C1 segment of cervical spinal cord (tissue), 14 donors: ENCODE measurements around the gene PIP.
"Not testable (repeated sequence)": the region's sequence is repeated elsewhere in the genome, so short reads cannot be mapped to it uniquely, and the experiment has no call there.

ENCODE experiments used
- DNase-seq, 14 donors: peaks; one replicate each; lab custom pipeline; 2025; lab: John Stamatoyannopoulos, UW

PIP gene

DNA sequence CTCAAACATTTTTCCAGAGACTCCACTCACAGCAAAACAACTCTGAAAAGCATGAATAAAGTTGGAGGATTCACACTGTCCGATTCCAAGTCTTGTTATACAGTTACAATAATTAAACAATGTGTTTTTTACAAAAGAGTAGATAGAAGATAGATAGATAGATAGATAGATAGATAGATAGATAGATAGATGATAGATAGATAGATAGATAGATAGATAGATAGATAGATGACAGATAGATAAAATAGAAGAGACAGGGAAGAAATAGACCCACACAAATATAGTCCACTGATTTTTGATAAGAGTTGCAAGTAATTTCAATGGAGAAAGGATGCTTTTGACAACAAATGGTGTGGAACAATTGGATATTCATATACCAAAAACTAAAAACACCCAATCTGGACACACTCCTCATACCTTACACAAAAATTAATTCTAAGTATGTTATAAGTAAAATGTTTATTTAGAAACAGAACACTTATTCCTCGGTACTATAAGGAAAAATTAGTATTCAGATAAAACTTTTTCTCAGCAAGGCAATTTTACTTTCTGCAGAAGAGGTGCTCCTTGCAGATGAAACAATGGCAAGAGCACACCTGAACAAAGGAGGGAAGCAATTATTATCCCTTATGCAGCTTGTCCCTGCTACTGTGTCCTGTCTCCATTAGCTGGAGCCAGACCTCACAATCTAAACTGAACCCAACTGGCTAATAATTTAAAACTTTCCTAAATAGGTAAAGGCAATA is 45.7 kb downstream of the PIP start:
- no peak for DNase-seq

DNA sequence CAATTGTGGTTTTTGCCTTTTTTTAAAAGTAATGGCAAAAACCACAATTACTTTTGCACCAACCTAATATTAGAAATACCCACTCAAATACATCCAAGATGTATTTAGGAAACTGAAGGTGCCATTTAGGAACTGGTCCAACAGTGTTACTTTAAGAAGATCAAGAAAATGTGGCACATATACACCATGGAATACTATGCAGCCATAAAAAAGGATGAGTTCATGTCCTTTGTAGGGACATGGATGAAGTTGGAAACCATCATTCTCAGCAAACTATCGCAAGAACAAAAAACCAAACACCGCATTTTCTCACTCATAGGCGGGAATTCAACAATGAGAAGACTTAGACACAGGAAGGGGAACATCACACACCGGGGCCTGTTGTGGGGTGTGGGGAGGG is 48.9 kb downstream of the PIP start:
- DNase-seq: not testable (repeated sequence)

DNA sequence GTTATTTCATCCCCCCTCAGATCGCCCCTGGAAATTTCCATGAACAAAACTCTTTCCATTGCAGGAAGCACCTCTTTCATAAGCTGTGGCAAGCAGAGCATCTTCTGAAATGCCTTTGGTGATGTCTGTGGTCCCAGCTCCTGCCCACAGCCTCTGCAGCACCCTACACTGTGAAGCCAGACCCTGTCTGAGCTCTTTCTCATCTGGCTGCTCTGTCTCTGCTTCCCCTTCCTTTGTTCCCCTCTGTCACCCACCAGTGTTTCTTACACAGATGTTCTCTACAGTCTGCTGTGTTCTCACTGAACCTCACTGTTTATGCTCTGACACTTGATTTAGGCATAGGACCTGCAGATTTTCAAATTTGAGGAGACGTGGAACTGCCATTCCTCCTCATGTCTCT is 49.5 kb downstream of the PIP start:
- DNase-seq: no peak

DNA sequence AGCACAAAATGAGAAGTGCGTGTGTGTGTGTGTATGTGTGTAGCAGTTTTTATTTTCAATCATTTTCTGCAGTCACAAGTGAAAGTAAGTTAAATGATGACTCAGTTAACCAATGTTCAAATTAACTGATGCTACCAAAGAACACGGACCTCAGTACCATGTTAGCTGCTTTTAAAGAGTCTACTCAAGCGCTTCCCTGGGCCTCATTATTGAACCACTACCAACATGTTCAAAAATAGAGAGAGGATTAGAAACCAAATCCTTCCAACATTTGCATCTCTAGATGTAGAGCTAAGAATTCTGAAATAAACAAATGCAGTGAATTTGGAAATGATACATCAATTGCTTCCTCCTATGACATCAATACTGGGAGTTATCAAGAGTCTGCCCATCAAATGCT is 51.1 kb downstream of the PIP start, which contains the start of gene TAS2R39:
TAS2R39 (plus strand) TSS at position 396 of the 400 bp plus-strand sequence; CDS start at position 396, 0 bp downstream.
- no peak for DNase-seq

DNA sequence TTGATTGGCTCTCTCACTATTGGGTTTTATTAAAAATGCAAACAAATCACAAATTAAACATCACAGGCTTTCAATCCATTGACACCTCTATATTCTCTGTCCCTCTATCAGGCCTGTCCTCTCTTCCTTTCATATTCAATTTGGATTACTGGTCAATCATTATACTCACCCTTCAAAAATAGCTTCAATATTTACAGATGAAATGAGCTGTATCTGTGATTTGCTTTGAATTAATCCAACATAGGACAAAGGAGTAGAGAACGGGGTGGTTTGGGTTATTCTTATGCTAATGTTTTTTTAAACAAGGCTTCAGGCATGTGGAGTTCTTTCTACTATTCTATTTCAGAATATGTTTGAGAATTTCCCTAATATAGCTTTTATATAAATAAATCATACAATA is 53.7 kb downstream of the PIP start:
- DNase-seq: no peak

DNA sequence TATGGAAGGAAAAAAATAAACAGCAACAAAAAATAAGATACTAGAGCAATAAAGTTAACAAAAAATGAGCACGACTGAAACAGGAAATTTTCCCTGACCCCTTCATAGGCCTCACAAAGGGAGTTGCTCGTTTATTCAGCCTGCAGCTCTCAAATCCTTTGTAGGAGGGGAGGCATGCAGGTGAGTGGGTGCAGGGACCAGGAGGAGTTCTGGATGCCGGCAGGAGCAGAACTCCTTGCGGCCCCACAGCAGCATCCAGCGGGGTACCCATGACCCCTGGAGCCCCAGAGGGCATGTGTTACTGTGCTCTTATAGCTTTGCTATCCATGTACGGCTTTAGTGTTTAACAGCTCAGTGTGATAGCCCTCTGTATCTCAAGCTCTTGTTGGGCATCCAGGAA is 57.1 kb downstream of the PIP start:
- no peak for DNase-seq
